Measurements from ENCODE around the gene ATP4A. TPM values are rescaled to one million over a fixed set of nuclear protein-coding genes. Genes with fewer than 3 reads are reported as not detected.

Gene ATP4A
- total and polyA plus RNA-seq, 7 donors: not detected

DNA sequence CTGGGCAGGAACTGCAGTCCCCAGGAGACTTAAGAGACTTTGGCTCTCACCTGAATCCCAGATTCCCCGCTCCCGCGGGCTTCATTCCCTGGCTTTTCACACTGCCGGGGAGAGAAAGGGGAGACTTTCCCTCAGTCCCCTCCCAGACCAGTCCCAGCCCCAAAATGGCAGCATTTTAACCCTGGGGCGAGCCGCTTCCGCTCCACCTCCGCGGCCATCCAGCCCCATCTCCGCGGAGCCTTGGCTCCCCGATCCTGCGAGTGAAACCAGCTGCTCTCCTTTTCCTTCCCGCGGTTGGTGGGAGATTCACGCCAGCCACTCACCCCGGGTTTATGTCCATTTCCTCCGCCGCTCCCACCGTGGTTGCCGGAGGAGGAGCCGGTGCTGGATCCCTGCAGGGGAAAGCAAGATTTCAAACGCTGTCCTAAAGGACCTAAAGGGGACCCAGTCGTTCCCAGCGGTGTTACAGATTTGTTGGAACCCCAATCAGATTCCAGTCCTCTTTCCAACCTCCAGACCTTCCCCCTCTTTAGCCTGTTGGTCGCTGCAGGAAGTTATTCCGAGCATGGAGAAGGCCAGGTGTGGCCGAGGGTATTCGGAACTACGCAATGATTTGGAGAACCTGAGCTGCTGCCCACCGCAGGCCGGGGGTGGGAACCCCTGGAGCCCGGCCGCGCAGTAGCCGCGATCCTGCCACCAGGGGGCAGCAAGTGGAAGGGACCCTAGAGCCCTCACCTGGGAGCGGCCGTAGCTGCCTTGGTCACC lies 53.4 kb downstream of the ATP4A start:
- Histone ChIP-seq H3K4me1 (peaks cover 4% of the 10 kb centered on the region), H3K27me3 (ENCODE audit: insufficient read depth in 3 of 3, low read length in 2 of 3) (peaks cover 0 to 94% (median 35%) of the 10 kb centered on the region in 3 donors), H3K27ac (no peak overlapping the region), H3K9me3 (no peaks in the 10 kb centered on the region), H3K36me3 (ENCODE audit: insufficient read depth in 1 of 2, low read depth in 1 of 2) (no peaks in the 10 kb centered on the region), H3K4me3 (peak overlapping the region; percentile 47)
- ATAC-seq: peak; percentile 63 to 86 (median 78)
- WGBS, 3 donors: 0 to 1% (median 1%) methylated on average over 36 to 39 of the region's 39 CpGs
- TF ChIP-seq, protein P1, sequence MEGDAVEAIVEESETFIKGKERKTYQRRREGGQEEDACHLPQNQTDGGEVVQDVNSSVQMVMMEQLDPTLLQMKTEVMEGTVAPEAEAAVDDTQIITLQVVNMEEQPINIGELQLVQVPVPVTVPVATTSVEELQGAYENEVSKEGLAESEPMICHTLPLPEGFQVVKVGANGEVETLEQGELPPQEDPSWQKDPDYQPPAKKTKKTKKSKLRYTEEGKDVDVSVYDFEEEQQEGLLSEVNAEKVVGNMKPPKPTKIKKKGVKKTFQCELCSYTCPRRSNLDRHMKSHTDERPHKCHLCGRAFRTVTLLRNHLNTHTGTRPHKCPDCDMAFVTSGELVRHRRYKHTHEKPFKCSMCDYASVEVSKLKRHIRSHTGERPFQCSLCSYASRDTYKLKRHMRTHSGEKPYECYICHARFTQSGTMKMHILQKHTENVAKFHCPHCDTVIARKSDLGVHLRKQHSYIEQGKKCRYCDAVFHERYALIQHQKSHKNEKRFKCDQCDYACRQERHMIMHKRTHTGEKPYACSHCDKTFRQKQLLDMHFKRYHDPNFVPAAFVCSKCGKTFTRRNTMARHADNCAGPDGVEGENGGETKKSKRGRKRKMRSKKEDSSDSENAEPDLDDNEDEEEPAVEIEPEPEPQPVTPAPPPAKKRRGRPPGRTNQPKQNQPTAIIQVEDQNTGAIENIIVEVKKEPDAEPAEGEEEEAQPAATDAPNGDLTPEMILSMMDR (IDR thresholded peaks at IDR 0.05): peak; percentile 80
- intact Hi-C loops (cut with DNase I): no loop called here
- peak; percentile 67 to 76 for DNase-seq

DNA sequence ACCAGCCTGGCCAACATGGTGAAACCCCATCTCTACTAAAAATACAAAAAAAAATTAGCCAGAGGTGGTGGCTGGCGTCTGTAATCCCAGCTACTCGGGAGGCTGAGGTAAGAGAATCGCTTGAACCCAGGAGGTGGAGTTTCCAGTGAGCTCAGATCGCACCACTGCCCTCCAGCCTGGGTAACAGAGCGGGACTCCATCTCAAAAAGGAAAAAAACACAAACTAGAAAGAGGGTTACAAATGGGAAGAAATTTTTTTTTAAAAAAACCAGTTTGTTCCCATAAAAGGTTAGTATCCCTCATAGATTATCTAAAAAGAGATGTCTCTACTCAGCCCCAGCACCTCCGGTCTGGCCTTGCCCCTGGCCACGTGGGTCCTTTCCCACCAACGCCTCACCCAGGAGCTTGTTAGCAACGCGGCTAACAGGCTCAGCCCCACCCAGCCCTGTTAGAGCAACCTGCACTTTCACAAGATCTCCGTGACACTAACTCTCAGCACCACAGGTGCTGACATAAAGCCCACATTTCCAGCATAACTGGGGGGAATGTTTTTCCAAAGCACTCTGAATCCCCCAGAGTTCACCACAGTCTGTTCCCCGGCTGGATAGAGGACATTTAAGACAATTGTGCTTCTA lies 54.3 kb downstream of the ATP4A start:
- WGBS, 3 donors: 18 to 24% (median 20%) methylated on average over 12 of the region's 12 CpGs
- ATAC-seq: no peak
- DNase-seq: no peak
- no peaks in the 10 kb centered on the region for H3K36me3 ChIP-seq (ENCODE audit: insufficient read depth in 1 of 2, low read depth in 1 of 2)
- TF ChIP-seq, protein P1 (IDR thresholded peaks at IDR 0.05): no peak
- H3K4me3 ChIP-seq: no peak overlapping the region
- no peak overlapping the region for H3K27ac ChIP-seq
- no peaks in the 10 kb centered on the region for H3K9me3 ChIP-seq
- H3K27me3 ChIP-seq (ENCODE audit: insufficient read depth in 3 of 3, low read length in 2 of 3): peaks cover 0 to 88% (median 32%) of the 10 kb centered on the region in 3 donors
- peaks cover 4% of the 10 kb centered on the region for H3K4me1 ChIP-seq
- intact Hi-C loops (cut with DNase I): no loop called here

DNA sequence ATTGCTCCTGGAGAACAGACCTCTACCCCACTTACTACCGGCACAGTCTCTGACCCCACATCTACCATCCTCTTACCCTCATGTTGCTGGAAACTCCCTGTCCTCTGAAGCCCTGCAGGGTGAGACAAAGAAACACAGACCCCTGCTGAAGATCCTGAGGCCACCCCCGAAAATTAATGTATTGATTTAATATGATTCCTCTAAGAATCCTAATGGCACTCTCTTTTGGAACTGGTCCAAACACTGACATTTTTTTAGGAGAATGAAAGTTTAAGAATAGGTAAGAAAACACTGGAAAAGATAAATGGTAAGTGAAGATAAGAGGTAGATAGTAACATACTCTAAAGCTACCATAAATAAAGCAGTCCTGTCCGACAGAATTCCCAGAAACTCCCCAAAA lies 55.3 kb downstream of the ATP4A start:
- Histone ChIP-seq H3K27me3 (ENCODE audit: insufficient read depth in 3 of 3, low read length in 2 of 3) (peaks cover 0 to 79% (median 24%) of the 10 kb centered on the region in 3 donors), H3K27ac (no peak overlapping the region), H3K4me3 (no peak overlapping the region), H3K4me1 (peaks cover 4% of the 10 kb centered on the region), H3K9me3 (no peaks in the 10 kb centered on the region), H3K36me3 (ENCODE audit: insufficient read depth in 1 of 2, low read depth in 1 of 2) (no peaks in the 10 kb centered on the region)
- WGBS, 3 donors: 84 to 93% (median 92%) methylated on average over 3 of the region's 3 CpGs
- DNase-seq (no peak), ATAC-seq (no peak)
- TF ChIP-seq, protein P1 (IDR thresholded peaks at IDR 0.05): no peak
- intact Hi-C loops (cut with DNase I): no loop called here

DNA sequence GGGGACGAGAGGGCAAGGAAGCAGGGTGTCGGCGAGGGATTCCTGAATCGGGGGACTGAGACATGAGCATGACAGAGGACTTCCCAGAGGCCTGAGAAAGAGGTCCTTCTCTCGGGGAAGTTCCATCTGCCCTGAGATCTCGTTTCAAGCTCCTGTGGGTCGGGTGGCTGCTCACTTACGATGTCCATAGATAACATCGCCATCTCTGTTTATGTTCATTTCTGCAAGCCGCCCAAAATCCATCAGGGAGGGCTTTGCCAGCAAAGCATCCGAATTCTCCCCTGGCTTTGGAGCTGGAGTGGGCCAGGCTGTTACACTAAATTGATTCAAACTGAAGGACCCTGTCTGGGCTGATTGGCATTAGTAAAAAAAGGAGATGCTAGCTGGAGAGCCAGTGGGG lies 55.9 kb downstream of the ATP4A start:
- intact Hi-C loops (cut with DNase I): no loop called here
- Histone ChIP-seq H3K4me3 (no peak overlapping the region), H3K27ac (no peak overlapping the region), H3K4me1 (peaks cover 4% of the 10 kb centered on the region), H3K27me3 (ENCODE audit: insufficient read depth in 3 of 3, low read length in 2 of 3) (peaks cover 0 to 73% (median 24%) of the 10 kb centered on the region in 3 donors), H3K9me3 (no peaks in the 10 kb centered on the region), H3K36me3 (ENCODE audit: insufficient read depth in 1 of 2, low read depth in 1 of 2) (no peaks in the 10 kb centered on the region)
- DNase-seq (no peak), ATAC-seq (no peak)
- TF ChIP-seq, protein P1 (IDR thresholded peaks at IDR 0.05): no peak
- 68 to 76% (median 71%) methylated on average over 11 of the region's 11 CpGs for WGBS, 3 donors
